ENCODE data around the gene TRPM2. TPM values are rescaled to one million over a fixed set of nuclear protein-coding genes. Genes with fewer than 3 reads are reported as not detected.

Gene TRPM2
- total and polyA plus RNA-seq, 2 of the 13 experiments (the other 11 are each of a cell fraction or from before 2014, with no cell fraction given) = 0.07 to 0.20 TPM

DNA sequence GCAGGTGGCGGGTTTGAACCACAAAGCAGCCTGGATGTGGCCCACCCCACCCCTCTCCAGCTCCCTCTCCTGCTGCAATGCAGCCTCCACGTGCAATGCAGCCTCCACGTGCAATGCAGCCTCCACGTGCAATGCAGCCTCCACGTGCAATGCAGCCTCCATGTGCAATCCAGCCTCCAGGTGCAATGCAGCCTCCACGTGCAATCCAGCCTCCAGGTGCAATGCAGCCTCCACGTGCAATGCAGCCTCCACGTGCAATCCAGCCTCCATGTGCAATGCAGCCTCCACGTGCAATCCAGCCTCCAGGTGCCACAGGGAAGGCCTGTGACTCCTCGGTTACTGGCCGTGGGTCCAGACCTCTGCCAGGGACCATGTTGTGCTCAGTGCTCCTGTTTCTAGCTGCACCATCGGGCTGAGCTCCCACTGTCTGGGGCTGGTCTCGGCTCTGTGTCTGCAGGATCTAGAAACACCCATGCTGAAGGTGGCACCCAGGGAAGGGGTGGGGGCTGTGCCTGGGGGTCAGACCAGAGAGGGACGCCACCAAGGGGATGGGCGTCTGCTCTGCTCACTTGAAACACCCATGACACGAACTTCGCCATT, 90.0 kb downstream of the TRPM2 start:
- ChIA-PET POLR2A (no interaction called here), CTCF (ENCODE audit: low intra/inter-chr PET ratio, low total read pairs) (no interaction called here)
- Histone ChIP-seq H3K79me2 (ENCODE audit: insufficient read depth, low read length) (no peaks in the 10 kb centered on the region), H4K20me1 (ENCODE audit: insufficient read depth, low read length) (no peaks in the 10 kb centered on the region), H2AFZ (ENCODE audit: low read length) (no peak overlapping the region), H3K9ac (ENCODE audit: insufficient read depth, low read depth, low read length) (no peak overlapping the region), H3K27ac (ENCODE audit: extremely low read length, insufficient read depth, low read length) (no peak overlapping the region), H3K36me3 (replicated peaks in 1 of 2; ENCODE audit: control insufficient read depth in 1 of 2, insufficient read depth in 2 of 2, low read length in 2 of 2) (no peaks in the 10 kb centered on the region), H3K27me3 (ENCODE audit: control insufficient read depth in 1 of 2, insufficient read depth in 2 of 2, low read length in 2 of 2) (peaks cover 0 to 10% of the 10 kb centered on the region in 2 experiments; a peak in 2 of 5 replicates), H3K9me3 (ENCODE audit: low read length) (no peaks in the 10 kb centered on the region), H3K4me1 (ENCODE audit: insufficient read depth, low read length) (peaks cover 53% of the 10 kb centered on the region), H3K4me2 (ENCODE audit: low read depth, low read length) (no peak overlapping the region), H3K4me3 (replicated peaks in 1 of 3; ENCODE audit: insufficient read depth in 1 of 3, low read depth in 2 of 3, low read length in 3 of 3) (no peak overlapping the region)
- TF ChIP-seq, protein P1, sequence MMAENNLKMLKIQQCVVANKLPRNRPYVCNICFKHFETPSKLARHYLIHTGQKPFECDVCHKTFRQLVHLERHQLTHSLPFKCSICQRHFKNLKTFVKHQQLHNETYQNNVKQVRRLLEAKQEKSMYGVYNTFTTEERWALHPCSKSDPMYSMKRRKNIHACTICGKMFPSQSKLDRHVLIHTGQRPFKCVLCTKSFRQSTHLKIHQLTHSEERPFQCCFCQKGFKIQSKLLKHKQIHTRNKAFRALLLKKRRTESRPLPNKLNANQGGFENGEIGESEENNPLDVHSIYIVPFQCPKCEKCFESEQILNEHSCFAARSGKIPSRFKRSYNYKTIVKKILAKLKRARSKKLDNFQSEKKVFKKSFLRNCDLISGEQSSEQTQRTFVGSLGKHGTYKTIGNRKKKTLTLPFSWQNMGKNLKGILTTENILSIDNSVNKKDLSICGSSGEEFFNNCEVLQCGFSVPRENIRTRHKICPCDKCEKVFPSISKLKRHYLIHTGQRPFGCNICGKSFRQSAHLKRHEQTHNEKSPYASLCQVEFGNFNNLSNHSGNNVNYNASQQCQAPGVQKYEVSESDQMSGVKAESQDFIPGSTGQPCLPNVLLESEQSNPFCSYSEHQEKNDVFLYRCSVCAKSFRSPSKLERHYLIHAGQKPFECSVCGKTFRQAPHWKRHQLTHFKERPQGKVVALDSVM (CRISPR knock-in tag; IDR thresholded peaks at IDR 0.05) = peak; percentile 91
- TF ChIP-seq, protein P2, sequence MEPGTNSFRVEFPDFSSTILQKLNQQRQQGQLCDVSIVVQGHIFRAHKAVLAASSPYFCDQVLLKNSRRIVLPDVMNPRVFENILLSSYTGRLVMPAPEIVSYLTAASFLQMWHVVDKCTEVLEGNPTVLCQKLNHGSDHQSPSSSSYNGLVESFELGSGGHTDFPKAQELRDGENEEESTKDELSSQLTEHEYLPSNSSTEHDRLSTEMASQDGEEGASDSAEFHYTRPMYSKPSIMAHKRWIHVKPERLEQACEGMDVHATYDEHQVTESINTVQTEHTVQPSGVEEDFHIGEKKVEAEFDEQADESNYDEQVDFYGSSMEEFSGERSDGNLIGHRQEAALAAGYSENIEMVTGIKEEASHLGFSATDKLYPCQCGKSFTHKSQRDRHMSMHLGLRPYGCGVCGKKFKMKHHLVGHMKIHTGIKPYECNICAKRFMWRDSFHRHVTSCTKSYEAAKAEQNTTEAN (CRISPR knock-in tag; conservative IDR thresholded peaks at IDR 0.05) = peak; percentile 94
- no peak for TF ChIP-seq PHB2 (IDR thresholded peaks at IDR 0.05; ENCODE audit: partially characterized antibody)
- no peak for TF ChIP-seq U2AF2 (IDR thresholded peaks at IDR 0.05; ENCODE audit: low read depth, low read length)
- no peak for TF ChIP-seq PRMT3 (CRISPR knock-in tag; IDR thresholded peaks at IDR 0.05; ENCODE audit: borderline replicate concordance, low read depth)
- TF ChIP-seq ZMYM3 (CRISPR knock-in tag; IDR thresholded peaks at IDR 0.05) = peak; percentile 60
- no peak for TF ChIP-seq GLI4 (CRISPR knock-in tag; IDR thresholded peaks at IDR 0.05; ENCODE audit: borderline replicate concordance)
- intact Hi-C loops (cut with micrococcal nuclease; ENCODE audit: unreplicated experiment) (no loop called here), in situ Hi-C loops (cut with HindIII; ENCODE audit: extremely low pct_ligation_motif_present, low pct_unique_long_range_greater_than_20kb) (loop anchor here (5.0 kb wide), 1 partner anchor 39 kb away; no protein-coding TSS in a partner anchor)
- FAIRE-seq (no peak), ATAC-seq (no peak), DNase-seq (ENCODE audit: low spot score) (no peak)
- 78% methylated on average over 9 of the region's 17 CpGs for WGBS (ENCODE audit: low lambda C conversion rate)
- no TSS peak for BruUV-seq (replicated peaks)

All from HepG2 (cell line).